GM19193 (cell line): ENCODE measurements around the gene PRKACB.

ENCODE experiments used
- POLR2A ChIP-seq: IDR thresholded peaks from 4 replicates; pipeline ENCODE4 v1.6.1; 2011; ENCODE audit not compliant: insufficient read depth, insufficient read length; ENCODE audit errors: extremely low read depth

PRKACB gene

GRCh38 chr1:84146411-84147032, 2.5 kb downstream of the PRKACB start:
- TF ChIP-seq POLR2A = no peak

DNA sequence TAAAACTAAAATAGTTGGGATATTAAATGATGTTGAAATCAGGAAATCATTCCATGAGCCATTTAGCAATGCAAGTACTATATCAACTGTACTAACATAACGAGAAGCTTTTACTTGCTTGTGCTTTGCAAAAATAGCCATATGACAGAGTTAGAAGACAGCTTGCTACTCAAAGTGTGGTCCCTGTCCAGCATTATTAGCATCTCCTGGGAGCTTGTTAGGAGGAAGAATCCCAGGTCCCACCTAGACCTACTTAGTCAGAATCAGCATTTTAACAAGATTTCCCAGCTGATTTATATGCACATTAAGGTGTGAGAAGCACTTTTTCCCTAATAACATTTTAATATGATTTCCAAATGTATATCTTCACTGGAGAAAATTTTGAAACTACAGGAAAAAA, 4.7 kb downstream of the PRKACB start:
- no peak for TF ChIP-seq POLR2A

DNA sequence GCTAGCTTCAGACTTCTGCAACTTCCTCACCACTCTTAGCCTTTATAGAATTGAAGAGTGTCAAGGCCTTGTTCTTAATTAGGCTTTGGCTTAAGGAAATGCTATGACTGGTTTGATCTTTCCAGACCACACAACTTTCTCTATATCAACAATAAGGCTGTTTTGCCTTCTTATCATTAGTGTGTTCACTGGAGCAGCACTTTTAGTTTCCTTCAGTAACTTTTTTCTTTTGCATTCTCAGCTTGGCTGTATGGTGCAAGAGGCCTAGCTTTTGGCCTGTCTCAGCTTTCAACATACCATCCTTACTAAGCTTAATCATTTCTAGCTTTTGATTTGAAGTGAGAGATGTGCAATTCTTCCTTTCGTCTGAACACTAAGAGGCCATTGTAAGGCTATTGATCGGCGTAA, 8.6 kb downstream of the PRKACB start:
- TF ChIP-seq POLR2A = no peak

GRCh38 chr1:84155517-84155916, 11.4 kb downstream of the PRKACB start:
- TF ChIP-seq POLR2A = no peak

- no peak for TF ChIP-seq POLR2A
Measured at GRCh38 chr1:84156210-84156621, 12.1 kb downstream of the PRKACB start.

DNA sequence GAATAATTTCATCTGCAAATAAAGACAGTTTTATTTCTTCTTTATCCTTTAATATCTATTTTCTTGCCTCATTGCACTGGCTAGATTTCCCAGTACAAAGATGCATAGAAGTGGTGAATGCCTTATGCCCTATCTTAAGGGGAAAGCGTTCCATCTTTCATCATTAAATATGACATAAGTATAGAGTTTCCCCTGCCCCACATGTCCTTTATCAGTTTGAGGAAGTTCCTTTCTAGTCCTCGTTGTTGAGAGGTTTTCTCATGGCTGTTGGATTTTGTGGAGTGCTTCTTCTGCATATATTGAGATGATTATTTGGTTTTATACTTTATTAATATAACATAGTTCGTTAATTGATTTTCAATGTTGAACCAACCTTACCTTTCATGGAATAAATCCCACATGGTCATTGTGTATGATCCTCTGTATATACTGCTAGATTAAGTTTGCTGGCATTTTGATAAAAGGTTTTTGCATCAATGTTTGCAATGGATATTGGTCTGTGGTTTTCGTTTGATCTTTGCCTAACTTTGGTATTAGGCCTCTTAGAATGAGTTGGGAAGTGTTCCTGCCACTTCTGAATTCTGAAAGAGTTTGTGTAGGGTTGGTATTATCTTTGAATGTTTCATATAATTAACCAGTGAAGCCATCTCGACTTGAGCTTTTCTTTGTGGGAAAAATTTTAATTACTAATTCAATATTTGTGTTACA, 15.6 kb downstream of the PRKACB start:
- TF ChIP-seq POLR2A = no peak

- no peak for TF ChIP-seq POLR2A
Measured at GRCh38 chr1:84162295-84162694, 18.2 kb downstream of the PRKACB start.

DNA sequence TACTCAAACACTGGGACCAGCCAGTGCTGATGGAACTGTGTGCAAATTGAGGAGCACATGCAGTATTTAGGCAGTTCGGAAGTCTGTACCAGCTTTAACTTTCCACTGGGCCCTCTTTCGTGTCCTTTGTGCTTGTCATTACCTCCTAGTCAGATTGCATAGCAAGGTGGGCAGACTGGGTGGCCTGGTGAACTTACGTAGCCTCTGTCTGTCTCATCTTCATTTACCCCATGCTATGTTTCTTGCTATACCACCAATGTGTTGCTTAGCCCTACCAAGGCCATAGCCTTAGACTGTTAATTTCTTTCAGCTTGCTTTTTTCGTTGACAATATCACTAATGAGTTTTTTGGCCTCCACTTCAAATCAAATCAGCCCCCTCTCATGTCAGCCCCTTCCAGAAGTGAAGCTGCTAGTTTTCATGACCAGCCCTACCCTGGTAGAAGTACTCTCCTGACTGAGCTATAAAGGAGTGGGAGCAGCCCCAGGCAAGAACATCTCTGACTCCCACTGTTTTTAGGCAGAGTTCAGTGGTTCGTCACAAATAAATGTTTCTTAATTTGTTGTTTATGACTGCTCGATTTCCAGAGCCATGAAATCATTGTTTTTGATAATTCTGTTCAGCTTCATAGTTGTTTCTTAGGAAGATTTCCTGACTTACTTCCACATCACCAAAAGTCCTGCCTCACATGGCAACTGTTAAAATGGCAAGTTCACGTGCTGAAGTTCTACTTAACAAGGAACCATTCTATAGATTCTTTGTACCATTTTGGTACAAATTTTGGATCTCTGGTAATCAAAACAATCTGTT, 19.3 kb downstream of the PRKACB start:
- no peak for TF ChIP-seq POLR2A

DNA sequence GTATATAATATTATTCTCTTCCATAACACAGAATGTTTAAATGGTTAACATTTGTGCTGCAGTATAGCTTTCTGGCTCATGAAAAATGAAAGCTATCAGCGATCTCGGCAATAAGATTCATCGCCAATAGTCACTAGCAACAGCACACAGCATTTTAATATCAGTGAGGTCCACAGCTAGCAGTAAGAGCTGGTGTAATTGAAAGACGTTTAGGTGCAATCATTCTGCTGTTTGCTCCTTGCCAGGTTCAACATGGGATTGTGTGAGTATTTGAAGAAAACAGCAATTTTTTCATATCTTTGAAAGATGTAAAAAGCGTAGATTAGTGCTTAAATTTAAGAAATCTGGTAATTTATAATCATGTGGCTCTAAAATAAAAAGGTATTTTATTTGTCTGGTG, 20.1 kb downstream of the PRKACB start:
- TF ChIP-seq POLR2A = no peak

GRCh38 chr1:84164567-84165021, 20.5 kb downstream of the PRKACB start:
- no peak for TF ChIP-seq POLR2A

- TF ChIP-seq POLR2A = no peak
Measured at GRCh38 chr1:84165601-84166000, 21.5 kb downstream of the PRKACB start.

- no peak for TF ChIP-seq POLR2A
Measured at GRCh38 chr1:84166797-84167196, 22.7 kb downstream of the PRKACB start.

DNA sequence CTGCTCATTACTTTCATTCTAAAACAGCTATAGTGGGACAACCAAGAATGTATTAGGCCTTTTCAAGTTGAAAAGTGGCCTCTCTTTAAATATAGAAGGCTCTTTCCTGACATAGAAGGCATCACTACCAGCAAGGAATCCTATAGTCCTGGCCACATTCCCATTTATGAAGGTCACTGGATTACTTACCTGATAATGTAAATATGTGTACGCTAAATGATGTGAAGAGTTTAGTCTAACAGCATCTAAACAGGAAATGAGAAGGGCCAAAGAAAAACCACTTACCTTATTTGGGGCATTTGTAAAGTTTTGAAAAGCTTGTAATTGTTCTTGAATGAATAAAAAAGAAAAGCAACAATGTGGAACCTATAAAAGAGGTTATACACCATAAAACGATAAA, 24.7 kb downstream of the PRKACB start:
- no peak for TF ChIP-seq POLR2A

- TF ChIP-seq POLR2A = no peak
Measured at GRCh38 chr1:84170171-84170570, 26.1 kb downstream of the PRKACB start.

GRCh38 chr1:84171481-84171880, 27.4 kb downstream of the PRKACB start:
- TF ChIP-seq POLR2A = no peak
